GM23248 (cell line): ENCODE results near the gene RBMS3. TPM values are rescaled to one million over a fixed set of nuclear protein-coding genes. Genes with fewer than 3 reads are reported as not detected.
"Not testable (repeated sequence)": the region's sequence is repeated elsewhere in the genome, so short reads cannot be mapped to it uniquely, and the experiment has no call there.

ENCODE experiments used
- DNase-seq: peaks from one replicate; pipeline ENCODE4 v3.0.0-alpha.2; 2015
- H2AFZ ChIP-seq: fragments of 200-600 bp; sonication (generic); 2 replicates; pipeline ENCODE4 v1.6.1; 2016; ENCODE audit warnings: antibody characterized with exemption
- H3F3A ChIP-seq: fragments of 200-600 bp; sonication (generic); 2 replicates; pipeline ENCODE4 v1.6.1; 2016; ENCODE audit warnings: mild to moderate bottlenecking, antibody characterized with exemption, mixed run types; ENCODE audit not compliant: insufficient read depth
- H3K27ac ChIP-seq: fragments of 200-600 bp; sonication (generic); 2 replicates; pipeline ENCODE4 v1.5.1; 2016; ENCODE audit warnings: mild to moderate bottlenecking
- H3K27me3 ChIP-seq: fragments of 200-600 bp; sonication (generic); replicated peaks from 2 replicates; pipeline ENCODE4 v1.6.1; 2016; ENCODE audit warnings: mild to moderate bottlenecking; ENCODE audit not compliant: insufficient read depth
- H3K36me3 ChIP-seq: fragments of 200-600 bp; sonication (generic); 2 replicates; pipeline ENCODE4 v1.6.1; 2016; ENCODE audit warnings: low read depth, mild to moderate bottlenecking
- H3K4me1 ChIP-seq: fragments of 200-600 bp; sonication (generic); 2 replicates; pipeline ENCODE4 v1.6.1; 2016; ENCODE audit warnings: mild to moderate bottlenecking; ENCODE audit not compliant: insufficient read depth
- H3K4me2 ChIP-seq: fragments of 200-600 bp; sonication (generic); one replicate; pipeline ENCODE4 v1.6.1; 2016; ENCODE audit warnings: mild to moderate bottlenecking; ENCODE audit not compliant: unreplicated experiment
- H3K4me3 ChIP-seq: fragments of 200-600 bp; sonication (generic); 2 replicates; pipeline ENCODE4 v1.5.1; 2016; ENCODE audit warnings: mild to moderate bottlenecking
- H3K79me2 ChIP-seq: fragments of 200-600 bp; sonication (generic); 2 replicates; pipeline ENCODE4 v1.6.1; 2016; ENCODE audit warnings: mild to moderate bottlenecking; ENCODE audit not compliant: insufficient read depth
- H3K9ac ChIP-seq: fragments of 200-600 bp; sonication (generic); 2 replicates; pipeline ENCODE4 v1.6.1; 2016; ENCODE audit warnings: mild to moderate bottlenecking
- H3K9me2 ChIP-seq: fragments of 200-600 bp; sonication (generic); 2 replicates; pipeline ENCODE4 v1.6.1; 2016; ENCODE audit warnings: mixed run types, mild to moderate bottlenecking, moderate library complexity; ENCODE audit not compliant: insufficient read depth
- H3K9me3 ChIP-seq: fragments of 200-600 bp; sonication (generic); one replicate; pipeline ENCODE4 v1.6.1; 2017; ENCODE audit warnings: low read depth
- H4K20me1 ChIP-seq: fragments of 200-600 bp; sonication (generic); 2 replicates; pipeline ENCODE4 v1.6.0; 2016; ENCODE audit not compliant: insufficient read depth
- EZH2 ChIP-seq: fragments of 200-600 bp; sonication (generic); IDR thresholded peaks from 2 replicates; pipeline ENCODE4 v1.6.1; 2018; ENCODE audit warnings: antibody characterized with exemption, mild to moderate bottlenecking; ENCODE audit not compliant: insufficient read depth, poor library complexity, severe bottlenecking
- EZH2phosphoT487 ChIP-seq: fragments of 200-600 bp; sonication (generic); IDR thresholded peaks from 2 replicates; pipeline ENCODE4 v1.6.1; 2018; ENCODE audit warnings: antibody characterized with exemption, moderate library complexity, mild to moderate bottlenecking, low read depth; ENCODE audit not compliant: insufficient read depth
- WGBS, 2 experiments: methylation state at CpG; one replicate each; pipeline ENCODE4 v1.1.6; 2015 to 2017; ENCODE audit warnings: low lambda C conversion rate in 2 of 2, low coverage in 1 of 2; ENCODE audit errors: missing lambda C conversion rate in 2 of 2; 5-methylcytosine and 5-hydroxymethylcytosine counted together
- in situ Hi-C: fragments of 300-500 bp; cut with MboI; formaldehyde crosslinking; loops from 2 replicates; pipeline ENCODE4 v1.15.0; 2020
- polyA plus RNA-seq: library from polyadenylated mRNA; unstranded; fragments of >200 nt; fragmentation: Nextera tagmentation; extraction: Ambion mirVana; gene quantifications from 2 replicates; pipeline ENCODE4 v1.2.1, GENCODE V29; 2016
- total RNA-seq: library from RNA; depleted of rRNA; stranded (reverse); fragments of >200 nt; shearing (Covaris generic); gene quantifications from 2 replicates; pipeline ENCODE4 v1.2.3, GENCODE V29; 2014

The RBMS3 gene
- total and polyA plus RNA-seq, 2 experiments from 2014 or later, result 40.0 to 94.3 TPM

- Histone ChIP-seq H3K9me2 (no peaks in the 10 kb centered on the region), H3K27ac (no peak overlapping the region), H2AFZ (peak overlapping the region; percentile 41; the same call in 1 of the 2 replicates), H3F3A (no peaks in the 10 kb centered on the region), H3K4me2 (no peak overlapping the region), H3K9me3 (no peaks in the 10 kb centered on the region), H3K4me1 (peaks cover 10% of the 10 kb centered on the region; the same call in 1 of the 2 replicates), H3K36me3 (no peaks in the 10 kb centered on the region), H3K4me3 (no peak overlapping the region), H3K9ac (no peak overlapping the region), H3K27me3 (no peaks in the 10 kb centered on the region), H4K20me1 (no peaks in the 10 kb centered on the region), H3K79me2 (no peaks in the 10 kb centered on the region)
- DNase-seq, result peak; percentile 76
- TF ChIP-seq EZH2 (no peak), EZH2phosphoT487 (no peak)
- in situ Hi-C loops, result loop anchor here (5.0 kb wide), 1 partner anchor 160 kb away; no protein-coding TSS in a partner anchor
- WGBS, 2 experiments, result 4% methylated on average over 4 of the region's 4 CpGs
These were observed 761.5 kb downstream of the RBMS3 start for GRCh38 chr3:30042274-30042859.

- H3K79me2 ChIP-seq, result no peaks in the 10 kb centered on the region
- no peak overlapping the region for H3K27ac ChIP-seq
- H4K20me1 ChIP-seq, result no peaks in the 10 kb centered on the region
- no peaks in the 10 kb centered on the region for H3F3A ChIP-seq
- no peak for DNase-seq
- no peak overlapping the region for H3K4me3 ChIP-seq
- no peaks in the 10 kb centered on the region for H3K36me3 ChIP-seq
- H3K27me3 ChIP-seq, result no peaks in the 10 kb centered on the region
- peaks cover 10% of the 10 kb centered on the region; the same call in 1 of the 2 replicates for H3K4me1 ChIP-seq
- H2AFZ ChIP-seq, result peak overlapping the region; percentile 21; the same call in 1 of the 2 replicates
- no peak for TF ChIP-seq EZH2phosphoT487
- no peak for TF ChIP-seq EZH2
- H3K9me3 ChIP-seq, result no peaks in the 10 kb centered on the region
- no peak overlapping the region for H3K4me2 ChIP-seq
- 93 to 97% methylated on average over 3 of the region's 3 CpGs for WGBS, 2 experiments
- no peak overlapping the region for H3K9ac ChIP-seq
- in situ Hi-C loops, result loop anchor here (5.0 kb wide), 1 partner anchor 159 kb away; no protein-coding TSS in a partner anchor
- H3K9me2 ChIP-seq, result no peaks in the 10 kb centered on the region
These were observed 762.2 kb downstream of the RBMS3 start for GRCh38 chr3:30042916-30043555.

- in situ Hi-C loops, result loop anchor here (5.0 kb wide), 1 partner anchor 158 kb away; no protein-coding TSS in a partner anchor
- Histone ChIP-seq H3K9me2 (no peaks in the 10 kb centered on the region), H3K79me2 (no peaks in the 10 kb centered on the region), H3K9ac (no peak overlapping the region), H3K4me2 (no peak overlapping the region), H3K27me3 (no peaks in the 10 kb centered on the region), H3K4me3 (no peak overlapping the region), H4K20me1 (no peaks in the 10 kb centered on the region), H3K27ac (no peak overlapping the region), H3F3A (no peaks in the 10 kb centered on the region), H2AFZ (no peak overlapping the region), H3K4me1 (peaks cover 10% of the 10 kb centered on the region; the same call in 1 of the 2 replicates), H3K36me3 (no peaks in the 10 kb centered on the region), H3K9me3 (no peaks in the 10 kb centered on the region)
- TF ChIP-seq EZH2phosphoT487 (no peak), EZH2 (no peak)
- WGBS, 2 experiments, result 65 to 70% methylated on average over 4 of the region's 4 CpGs
- DNase-seq, result no peak
These were observed 763.6 kb downstream of the RBMS3 start for GRCh38 chr3:30044515-30044914.

- Histone ChIP-seq H3K79me2 (no peaks in the 10 kb centered on the region), H3K4me2 (no peak overlapping the region), H3K4me3 (no peak overlapping the region), H2AFZ (no peak overlapping the region), H3K9me2 (no peaks in the 10 kb centered on the region), H3K27me3 (no peaks in the 10 kb centered on the region), H3F3A (no peaks in the 10 kb centered on the region), H3K9ac (no peak overlapping the region), H3K36me3 (no peaks in the 10 kb centered on the region), H3K4me1 (no peaks in the 10 kb centered on the region), H3K9me3 (no peaks in the 10 kb centered on the region), H4K20me1 (no peaks in the 10 kb centered on the region), H3K27ac (no peak overlapping the region)
- in situ Hi-C loops, result no loop called here
- TF ChIP-seq EZH2phosphoT487 (no peak), EZH2 (no peak)
- DNase-seq, result no peak
- WGBS, 2 experiments, result 90 to 93% methylated on average over 3 of the region's 3 CpGs
These were observed 767.6 kb downstream of the RBMS3 start for GRCh38 chr3:30048431-30048830.

- H4K20me1 ChIP-seq, H3F3A ChIP-seq, H2AFZ ChIP-seq, in situ Hi-C loops, H3K9me2 ChIP-seq, H3K9me3 ChIP-seq, H3K9ac ChIP-seq, DNase-seq, H3K4me1 ChIP-seq, H3K27ac ChIP-seq, H3K79me2 ChIP-seq, H3K27me3 ChIP-seq, H3K4me2 ChIP-seq, H3K4me3 ChIP-seq, H3K36me3 ChIP-seq: not testable (repeated sequence)
- WGBS, 2 experiments, result 65 to 72% methylated on average over 9 of the region's 9 CpGs
These were observed 769.2 kb downstream of the RBMS3 start for GRCh38 chr3:30050116-30050515.
